Activated CD8-positive, alpha-beta memory T cell treated with anti-CD3 and anti-CD28 coated beads for 48 hours (primary cell): ENCODE data around the gene CDC42EP2.
A peak's percentile ranks its signal among the peaks of the same experiment; 100 is the strongest.

Experiments used
- DNase-seq, 3 experiments: peaks; one replicate each; pipeline ENCODE4 v3.0.0-alpha.2; 2020; ENCODE audit warnings: low read depth in 2 of 3, low spot score in 2 of 3

The CDC42EP2 gene, protein sequence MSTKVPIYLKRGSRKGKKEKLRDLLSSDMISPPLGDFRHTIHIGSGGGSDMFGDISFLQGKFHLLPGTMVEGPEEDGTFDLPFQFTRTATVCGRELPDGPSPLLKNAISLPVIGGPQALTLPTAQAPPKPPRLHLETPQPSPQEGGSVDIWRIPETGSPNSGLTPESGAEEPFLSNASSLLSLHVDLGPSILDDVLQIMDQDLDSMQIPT

DNA sequence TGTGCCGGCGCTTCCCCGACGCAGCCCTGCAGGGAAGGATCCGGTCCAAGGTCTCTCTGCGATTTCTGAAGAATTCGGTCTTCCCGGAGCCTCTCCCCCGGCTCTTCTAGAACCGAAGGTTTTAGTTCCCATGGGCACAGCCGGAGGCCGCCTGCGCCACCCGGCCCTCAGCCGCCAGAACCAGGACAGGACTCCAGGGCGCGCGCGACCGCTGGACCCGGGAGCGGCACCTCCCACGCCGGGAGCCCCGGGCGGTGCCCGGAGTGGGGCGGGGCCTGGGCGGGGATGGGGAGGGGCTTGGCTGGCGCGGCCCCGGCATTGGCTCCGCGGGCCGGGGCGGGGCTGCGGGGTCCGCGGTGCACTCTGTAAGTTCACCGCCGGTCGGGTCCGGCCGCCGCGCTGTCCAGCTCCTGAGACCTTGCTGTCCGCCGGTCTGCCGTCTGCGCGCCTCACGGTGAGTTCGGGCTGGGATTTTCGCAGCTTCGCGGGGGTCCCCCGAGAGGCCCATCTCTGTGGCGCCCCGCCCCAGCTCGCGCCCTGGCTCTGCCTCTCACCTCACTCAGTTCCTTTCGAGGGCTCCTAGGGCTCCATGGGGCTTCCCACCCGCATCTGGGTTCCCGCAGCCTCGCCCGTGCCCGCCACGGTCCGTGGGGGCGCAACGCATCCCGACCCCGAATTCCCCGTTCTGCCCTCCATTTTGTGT is at the start of gene CDC42EP2:
TSS of gene CDC42EP2 (plus strand) at position 366 of the 703 bp plus-strand sequence. CDS start 6,033 bp downstream, outside the sequence.
- peak; percentile 48 to 65 (median 50) for DNase-seq

DNA sequence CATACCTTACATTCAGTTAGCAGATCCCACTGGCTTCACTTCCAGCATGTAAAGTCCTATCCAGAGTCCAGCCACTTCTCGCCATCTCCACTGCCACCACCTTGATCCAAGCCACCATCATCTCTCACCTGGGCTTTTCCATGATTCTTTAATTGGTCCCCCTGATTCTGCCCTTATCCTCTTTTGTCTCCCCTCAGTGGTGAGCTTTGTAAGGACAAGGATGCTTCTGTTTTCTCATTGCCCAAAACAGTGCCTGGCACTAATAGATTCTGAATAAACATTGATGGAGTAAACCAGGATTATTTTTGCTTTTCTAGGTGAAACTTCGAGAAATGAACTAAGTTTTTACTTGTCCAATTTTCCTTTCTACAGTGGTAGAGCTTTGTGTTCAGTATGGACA is 48.5 kb upstream of the CDC42EP2 start:
- no peak for DNase-seq

DNA sequence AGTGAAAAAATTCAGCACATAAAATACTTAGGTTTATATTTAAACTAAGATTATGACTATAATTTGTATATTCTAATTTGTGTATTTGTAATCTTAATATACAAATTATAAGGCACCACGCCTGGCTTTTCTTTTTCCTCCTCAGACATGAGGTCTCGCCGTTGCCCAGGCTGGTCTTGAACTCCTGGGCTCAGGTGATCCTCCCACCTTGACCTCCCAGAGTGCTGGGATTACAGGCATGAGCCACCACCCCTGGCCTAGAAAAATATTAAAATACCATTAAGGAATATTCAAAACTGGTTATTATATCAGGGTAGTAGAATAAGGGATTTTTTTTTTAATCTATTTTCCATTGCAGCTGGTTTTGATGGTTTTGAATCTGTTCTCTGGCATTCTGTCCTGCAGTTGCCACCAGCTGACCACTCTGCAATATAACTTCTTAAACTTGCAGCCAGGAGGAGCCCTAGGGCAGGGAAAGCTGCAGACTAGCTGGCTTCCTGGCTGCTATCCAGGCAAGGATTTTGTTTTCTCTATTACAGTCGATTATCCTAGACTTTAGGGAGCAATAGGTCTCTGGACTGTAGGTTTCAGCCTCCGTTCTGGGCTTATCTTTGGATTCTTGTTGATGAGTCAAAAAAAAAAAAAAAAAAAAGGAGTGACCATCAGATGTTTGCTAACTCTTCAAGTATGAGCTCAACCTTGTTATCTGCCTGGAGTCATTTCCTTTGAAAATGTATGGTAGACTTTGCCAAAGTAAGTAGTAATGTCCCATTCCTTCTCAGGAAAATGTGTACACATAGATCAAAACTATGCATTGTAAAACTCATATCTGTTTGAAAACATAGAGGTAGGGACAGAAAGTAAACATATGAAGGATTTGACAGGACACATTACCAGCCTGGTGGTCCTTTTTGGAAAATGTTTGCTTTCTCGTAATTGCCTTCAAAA is 39.7 kb upstream of the CDC42EP2 start:
- DNase-seq: no peak

DNA sequence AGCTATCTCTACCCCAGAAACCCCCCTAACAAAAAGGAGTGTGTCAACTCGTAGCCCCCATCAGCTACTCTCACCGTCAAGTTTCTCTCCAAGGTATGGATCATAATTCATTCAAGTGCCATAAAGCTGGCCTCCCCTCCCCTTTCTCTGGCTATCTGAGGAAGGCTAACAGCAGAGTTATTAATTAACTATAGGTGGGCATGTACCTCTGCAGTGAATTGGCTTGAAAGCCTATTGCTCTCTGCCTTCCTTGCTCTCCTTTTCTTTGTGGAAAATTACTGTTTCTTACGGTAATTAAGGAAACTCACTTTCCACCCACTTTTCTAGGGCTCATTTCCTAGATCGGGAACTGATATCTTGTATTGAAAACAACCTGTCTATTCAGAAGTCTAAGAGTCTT is 38.8 kb upstream of the CDC42EP2 start:
- no peak for DNase-seq

DNA sequence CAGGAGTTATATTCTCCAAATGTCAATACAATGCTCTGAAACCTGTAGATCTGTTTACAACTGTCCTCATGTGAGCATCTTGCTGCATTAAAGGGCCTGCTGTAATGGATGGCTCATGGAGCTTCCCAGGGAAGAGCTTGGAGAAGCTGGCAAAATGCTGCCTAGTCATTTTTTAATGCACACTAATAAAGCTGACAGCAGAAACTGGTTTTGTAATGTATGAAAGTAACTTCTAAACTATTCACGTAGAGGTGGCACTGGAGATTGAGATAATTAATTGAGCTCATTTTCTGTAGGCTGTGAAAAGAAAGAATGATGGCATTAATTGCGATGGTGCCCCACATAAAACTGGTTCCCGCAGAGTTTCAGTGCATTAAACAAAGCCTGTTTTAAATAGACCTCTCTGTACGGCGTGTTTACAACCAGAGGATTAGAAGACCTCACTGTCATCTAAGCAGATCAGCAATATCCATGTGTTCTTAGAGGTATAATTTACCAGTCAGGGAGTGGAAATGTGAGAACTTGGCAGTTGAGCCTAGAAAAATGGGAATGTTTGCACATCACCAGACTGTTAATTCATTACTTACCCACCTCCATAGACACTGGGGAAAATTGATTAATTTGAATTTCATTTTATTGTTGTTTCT is 36.9 kb upstream of the CDC42EP2 start:
- DNase-seq: no peak

DNA sequence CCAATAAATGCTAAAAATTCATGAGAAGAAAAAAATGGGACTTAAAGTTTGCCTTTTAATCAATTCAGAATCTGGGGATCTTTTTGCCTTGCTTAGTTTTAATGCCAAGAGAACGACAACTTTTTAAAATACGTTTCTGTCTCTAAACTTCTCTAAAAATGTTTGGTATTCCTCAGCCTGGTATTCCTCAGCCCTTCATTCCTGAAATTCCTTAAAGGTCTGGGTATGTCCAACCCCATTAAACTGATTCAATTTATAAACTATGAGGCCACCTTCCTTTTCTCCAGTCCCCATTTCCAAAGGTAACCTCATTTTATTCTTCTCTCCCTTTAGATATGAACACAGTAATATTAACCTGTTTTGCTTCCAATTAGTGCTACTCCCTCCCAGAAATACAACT is 36.3 kb upstream of the CDC42EP2 start:
- DNase-seq: no peak

DNA sequence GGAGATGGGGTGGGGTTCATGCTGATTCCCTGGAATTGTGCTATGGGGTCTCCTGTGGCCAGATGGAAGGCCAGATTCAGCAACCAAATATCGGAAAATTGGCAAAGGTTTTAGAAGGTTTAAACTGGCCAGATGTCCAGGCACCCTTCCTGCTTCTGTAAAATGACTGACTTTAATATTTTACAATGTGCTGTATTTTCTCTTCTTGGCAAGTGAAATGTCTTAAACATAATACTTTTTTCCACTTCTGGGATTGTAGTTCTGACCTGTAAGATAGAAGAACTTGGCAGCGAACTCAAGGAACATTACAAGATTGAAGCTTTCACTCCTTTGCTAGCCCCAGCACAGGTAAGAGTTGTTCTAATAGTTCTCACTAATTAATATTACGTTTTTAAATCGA is 35.4 kb upstream of the CDC42EP2 start:
- DNase-seq: no peak

DNA sequence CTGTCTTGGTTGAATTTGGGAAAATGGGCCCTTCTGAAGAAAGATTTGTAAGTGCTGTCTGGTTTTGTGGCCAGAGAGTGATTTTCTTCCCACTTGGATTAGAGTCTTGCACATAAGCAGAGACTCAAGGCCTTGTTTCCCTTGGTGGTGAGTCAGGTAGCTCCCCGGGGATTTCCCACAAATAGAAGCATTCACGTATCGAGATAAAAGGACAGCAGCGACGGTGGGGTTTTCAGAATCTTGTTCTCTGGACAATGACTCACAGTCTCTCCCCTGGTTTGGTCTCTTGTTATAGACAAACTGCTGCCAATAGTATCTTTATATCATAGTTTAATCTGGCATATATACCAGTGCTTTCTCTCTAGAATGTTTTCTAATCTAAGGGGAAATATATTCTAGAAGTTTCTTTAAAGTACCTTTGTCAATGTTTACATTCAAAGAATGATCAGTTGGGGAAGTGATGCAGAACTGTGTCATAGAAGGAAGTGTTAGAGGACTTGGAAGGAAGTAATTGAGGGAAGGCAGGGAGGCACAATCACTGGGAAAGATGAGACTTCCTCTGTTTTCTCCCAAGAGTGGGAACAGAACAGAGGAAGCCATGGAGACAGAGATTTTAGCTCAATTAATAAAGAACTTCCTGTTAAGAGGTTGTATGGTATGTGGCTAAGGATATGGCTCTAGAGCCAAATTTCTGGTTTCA is 34.8 kb upstream of the CDC42EP2 start:
- peak in 2 of 3 experiments; percentile 13 to 34 for DNase-seq

DNA sequence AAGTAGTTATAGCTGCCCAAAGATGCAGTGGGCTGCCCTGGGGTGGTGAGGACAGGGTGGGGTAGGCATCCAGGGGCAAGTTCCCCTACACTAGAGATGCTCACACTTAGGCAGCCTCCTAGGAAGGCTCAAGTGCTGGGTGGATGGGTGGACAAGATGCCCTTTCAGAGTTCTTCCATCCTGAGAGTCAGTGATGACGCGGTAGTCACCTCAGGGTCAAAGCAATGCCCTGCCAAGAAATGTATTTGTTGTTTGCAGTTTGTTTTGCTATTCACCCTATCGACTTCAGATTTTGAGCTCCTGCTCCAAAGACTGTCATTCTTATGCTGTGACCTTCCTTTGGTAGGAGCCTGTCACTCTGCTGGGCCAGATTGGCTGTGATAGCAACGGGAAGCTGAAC is 34.0 kb upstream of the CDC42EP2 start:
- DNase-seq: no peak

DNA sequence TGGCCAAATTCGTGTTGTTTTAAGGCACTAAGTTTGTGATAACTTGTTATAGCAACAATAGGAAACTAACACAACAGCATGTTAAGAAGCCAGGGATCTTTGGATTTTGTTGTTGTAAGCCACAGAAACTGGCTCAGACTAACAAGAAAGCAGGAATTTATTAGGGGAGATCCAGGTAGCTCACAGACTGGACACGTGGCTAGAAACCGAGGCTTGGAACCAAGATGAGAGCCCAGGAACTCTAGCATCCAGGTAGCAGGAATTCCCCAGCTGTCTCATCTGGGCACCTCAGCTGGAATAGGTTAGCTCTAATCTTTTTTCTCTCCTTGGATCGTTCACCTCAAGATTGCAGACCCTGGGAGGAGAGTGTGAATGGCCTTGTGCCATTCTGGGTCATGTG is 28.0 kb upstream of the CDC42EP2 start:
- no peak for DNase-seq

DNA sequence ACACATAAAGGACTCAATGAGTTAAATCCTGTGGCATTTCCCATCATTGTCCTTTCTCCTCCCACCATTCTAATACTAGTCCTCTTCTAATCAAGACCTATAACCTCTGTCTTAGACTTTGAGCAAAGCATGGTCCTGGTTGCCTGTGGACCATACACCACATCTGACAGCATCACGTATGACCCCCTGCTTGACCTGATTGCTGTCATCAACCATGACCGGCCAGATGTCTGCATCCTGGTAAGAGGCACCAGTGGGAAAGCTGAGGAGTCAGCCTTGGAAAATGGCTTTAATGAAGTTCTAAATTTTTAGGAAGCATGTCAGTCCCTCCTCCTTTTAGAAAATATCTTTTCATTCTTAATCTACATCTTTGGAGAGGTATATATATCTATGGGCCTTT is 27.1 kb upstream of the CDC42EP2 start:
- no peak for DNase-seq

DNA sequence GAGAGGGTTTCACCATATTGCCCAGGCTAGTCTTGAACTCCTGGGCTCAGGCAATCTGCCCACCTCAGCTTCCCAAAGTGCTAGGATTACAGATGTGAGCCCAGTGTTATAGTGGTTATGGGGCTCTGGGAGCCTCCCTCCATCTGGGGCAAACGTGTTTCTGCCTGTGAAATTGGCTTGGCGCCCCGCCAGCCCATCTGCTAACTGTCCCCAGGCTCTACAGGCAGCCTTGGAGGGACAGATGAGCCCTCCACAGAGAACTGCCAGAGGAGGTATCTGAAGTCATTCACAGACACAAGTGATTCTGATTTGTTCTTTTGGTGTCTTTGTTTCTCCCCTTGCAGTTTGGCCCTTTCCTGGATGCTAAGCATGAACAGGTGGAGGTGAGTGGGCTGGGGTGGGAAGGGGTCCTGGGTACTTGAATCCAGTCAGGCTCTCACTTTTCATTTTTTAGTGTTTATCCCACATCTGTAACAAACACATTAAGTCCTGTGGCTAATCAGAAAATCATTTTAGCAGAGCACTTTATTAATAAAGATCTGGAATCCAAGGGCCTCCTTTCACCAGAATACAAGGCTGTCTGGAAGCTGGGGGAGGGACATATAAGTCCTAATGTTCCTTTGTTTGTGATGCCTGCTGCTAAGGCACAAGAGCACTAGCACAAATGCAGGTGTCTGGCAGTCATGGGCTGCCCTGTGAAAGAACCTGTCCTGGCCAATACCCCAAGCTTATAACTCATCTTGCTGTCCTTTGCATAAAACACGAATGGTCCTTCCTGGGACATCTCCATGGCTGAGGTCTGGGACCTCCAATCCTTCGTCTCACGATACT is 25.7 kb upstream of the CDC42EP2 start:
- no peak for DNase-seq

DNA sequence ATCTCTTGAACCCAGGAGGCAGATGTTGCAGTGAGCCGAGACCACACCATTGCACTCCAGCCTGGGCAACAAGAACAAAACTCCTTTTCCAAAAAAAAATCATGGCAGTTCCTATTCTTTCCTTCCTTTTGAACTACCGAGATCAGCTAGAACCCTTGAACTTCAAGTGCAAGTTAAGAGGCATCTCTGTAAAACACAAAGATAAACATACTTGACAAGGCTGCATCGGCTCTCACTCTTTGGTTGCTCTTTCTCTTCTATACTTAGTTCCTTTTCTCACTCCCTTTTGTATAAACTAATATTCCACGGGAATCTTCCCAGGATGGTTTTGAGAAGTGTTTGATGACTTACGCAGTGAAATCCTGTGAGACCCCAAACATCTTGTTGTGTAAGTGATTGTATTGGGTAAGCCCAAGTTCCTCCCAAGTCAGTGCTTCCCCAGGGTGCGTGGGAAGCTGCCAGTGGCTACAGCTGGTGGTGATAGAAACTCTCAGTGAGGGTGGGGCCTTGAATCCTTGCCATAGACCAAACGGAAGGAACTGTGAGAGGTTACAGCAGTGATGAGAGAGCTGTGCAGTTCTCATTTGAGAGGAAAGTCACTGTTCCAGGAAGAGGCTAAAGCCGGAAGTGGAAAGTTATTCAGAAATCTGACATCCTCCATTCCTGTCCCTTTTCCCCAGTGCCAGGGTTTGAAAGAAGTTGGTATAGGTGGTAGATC is 24.1 kb upstream of the CDC42EP2 start:
- DNase-seq: no peak

DNA sequence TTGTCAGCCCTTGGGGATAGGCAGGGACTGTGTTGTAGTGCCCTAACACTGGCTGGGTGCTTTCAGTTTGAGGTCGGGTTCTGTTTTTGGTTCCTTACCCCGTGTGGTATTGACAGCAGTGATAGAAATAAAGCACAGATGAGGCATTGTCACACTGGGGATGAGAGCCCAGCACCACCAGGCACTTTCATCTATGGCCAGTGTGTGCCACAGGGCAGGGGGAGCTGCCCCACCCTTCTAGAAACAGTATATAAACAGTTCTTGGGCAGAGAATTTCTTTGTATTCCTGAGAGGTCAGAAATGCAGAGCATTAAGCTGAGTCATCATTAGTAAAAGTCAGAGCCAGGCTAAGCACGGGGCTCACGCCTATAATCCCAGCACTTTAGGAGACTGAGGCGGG is 23.1 kb upstream of the CDC42EP2 start:
- DNase-seq: no peak

DNA sequence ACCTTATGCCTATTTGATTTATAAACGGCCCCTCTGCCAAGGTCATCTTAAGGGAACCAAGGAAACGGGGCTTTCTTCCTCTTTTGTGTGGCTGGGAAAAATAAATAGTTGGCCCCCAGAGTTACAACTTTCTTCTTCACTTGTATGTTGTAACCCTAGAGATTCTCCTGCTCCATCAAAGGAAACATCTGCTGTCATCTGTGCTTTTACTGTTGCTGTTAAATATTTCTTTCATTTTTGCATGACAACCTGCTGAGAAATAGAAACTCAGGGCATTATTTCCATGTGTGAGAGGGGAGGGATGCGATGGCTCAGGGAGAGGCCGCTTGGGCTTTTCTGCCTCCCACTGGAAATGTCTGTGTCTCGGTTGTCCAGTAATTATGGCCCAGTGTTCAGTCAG is 21.8 kb upstream of the CDC42EP2 start:
- DNase-seq: no peak

DNA sequence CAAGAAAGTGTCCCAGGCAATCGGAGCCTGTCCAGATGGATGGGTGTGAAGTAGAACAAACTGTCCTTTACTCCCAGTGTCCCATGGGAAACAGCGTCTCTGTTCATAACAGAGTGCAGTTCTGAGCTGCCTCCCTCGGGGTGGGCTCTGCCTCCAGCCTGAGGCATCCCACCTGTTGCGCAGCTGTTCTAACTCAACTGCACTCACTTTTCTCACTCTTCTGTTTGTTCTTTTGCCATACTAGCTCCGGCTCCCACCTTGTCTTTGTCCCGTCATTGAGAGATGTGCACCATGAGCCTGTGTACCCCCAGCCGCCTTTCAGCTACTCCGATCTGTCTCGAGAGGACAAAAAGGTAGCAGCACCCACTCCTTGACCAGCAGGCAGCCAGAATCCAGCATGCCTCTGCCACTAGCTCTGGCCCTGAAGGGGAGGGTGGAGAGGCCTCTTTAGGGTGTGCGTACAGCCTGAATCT is 20.7 kb upstream of the CDC42EP2 start:
- no peak for DNase-seq

DNA sequence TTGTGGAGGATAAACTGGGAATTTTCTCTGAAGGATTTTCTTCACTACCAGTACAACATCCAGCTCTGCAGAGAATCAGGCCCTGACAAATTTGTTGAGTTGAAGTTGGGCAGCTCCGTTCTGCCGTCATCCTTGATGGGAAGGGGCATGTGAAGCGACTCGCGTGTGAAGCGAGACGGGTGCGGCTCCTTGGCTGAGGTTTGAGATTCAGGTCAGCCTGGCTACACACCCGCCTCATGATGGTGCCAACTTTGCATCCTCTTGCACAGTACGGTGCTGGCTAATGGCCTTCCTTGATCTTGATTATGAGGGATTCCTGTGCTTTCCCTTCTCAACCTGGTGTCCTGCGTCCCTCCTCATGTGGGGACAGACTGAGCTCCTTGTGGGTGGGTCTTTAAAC is 19.7 kb upstream of the CDC42EP2 start:
- no peak for DNase-seq

DNA sequence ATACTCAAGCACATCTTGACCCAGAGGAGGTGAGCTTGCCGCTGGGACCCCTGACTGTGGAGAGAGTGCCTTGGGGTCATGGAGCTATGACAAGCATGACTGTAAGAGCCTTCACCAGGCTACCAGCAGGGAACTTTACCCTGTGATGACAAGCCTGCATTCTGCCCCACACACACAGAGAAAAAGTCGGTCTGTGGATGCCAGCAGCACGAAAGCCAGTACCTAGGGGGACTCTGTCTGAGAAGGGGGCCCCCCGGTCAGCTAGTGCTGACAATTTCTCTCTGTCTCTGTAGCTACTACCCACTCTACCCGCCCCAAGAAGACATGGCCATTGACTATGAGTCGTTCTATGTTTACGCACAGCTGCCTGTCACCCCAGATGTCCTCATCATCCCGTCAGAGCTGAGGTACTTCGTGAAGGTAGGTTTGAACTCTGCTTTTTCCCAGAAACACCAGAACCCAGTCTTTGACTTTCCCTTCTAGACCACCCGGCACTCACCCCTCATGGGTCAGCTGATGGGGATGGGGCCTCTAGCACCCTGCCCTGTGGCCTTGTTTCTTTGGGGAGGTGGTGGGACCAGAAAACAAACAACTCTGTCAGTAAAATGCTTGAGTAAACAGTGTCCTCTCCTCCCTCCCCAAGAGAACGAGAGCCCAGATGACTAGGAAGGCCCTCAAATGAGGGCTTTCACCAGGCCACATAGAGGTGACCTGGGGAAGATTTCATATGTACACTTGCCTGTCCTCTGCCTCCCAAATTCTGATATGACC is 18.9 kb upstream of the CDC42EP2 start:
- DNase-seq: no peak
